A673 (cell line): ENCODE results near the gene PGAM1. TPM values are rescaled to one million over a fixed set of nuclear protein-coding genes. Genes with fewer than 3 reads are reported as not detected.
"Not testable (repeated sequence)": the region's sequence is repeated elsewhere in the genome, so short reads cannot be mapped to it uniquely, and the experiment has no call there.

ENCODE experiments used
- BruUV-seq: library from RNA; stranded (reverse); fragments of 400-500 nt; replicated peaks from 2 replicates; lab custom pipeline; 2021; lab: Mats Ljungman, UMichigan
- CTCF ChIA-PET: fragments of 300-600 bp; sonication (Branson Sonifier 250); formaldehyde crosslinking; loops from one replicate; lab custom pipeline; 2022; ENCODE audit warnings: antibody characterized with exemption; lab: Charles Lee
- POLR2A ChIA-PET: fragments of 300-600 bp; sonication (Branson Sonifier 250); formaldehyde crosslinking; loops from one replicate; lab custom pipeline; 2022; ENCODE audit warnings: antibody characterized with exemption; ENCODE audit not compliant: low non-redundant PET; lab: Charles Lee
- DNase-seq: peaks from one replicate; pipeline ENCODE4 v3.0.0-alpha.2; 2015; ENCODE audit warnings: low spot score
- H3K27ac ChIP-seq: fragments of 200-600 bp; sonication (generic); 2 replicates; pipeline ENCODE4 v1.5.1; 2016; ENCODE audit warnings: mixed run types, low read depth, mild to moderate bottlenecking, mixed read lengths, antibody characterized with exemption, low read length; ENCODE audit not compliant: poor library complexity, severe bottlenecking
- H3K27me3 ChIP-seq: fragments of 200-600 bp; sonication (generic); replicated peaks from 2 replicates; pipeline ENCODE4 v1.6.1; 2017; ENCODE audit warnings: mixed run types, low read depth, mild to moderate bottlenecking, mixed read lengths, antibody characterized with exemption, low read length; ENCODE audit not compliant: insufficient read depth, poor library complexity
- H3K36me3 ChIP-seq: fragments of 200-600 bp; sonication (generic); 2 replicates; pipeline ENCODE4 v1.6.1; 2016; ENCODE audit warnings: mixed run types, mild to moderate bottlenecking, mixed read lengths, antibody characterized with exemption, low read length; ENCODE audit not compliant: insufficient read depth, poor library complexity, severe bottlenecking
- H3K4me1 ChIP-seq: fragments of 200-600 bp; sonication (generic); 2 replicates; pipeline ENCODE4 v1.6.1; 2017; ENCODE audit warnings: mixed run types, mild to moderate bottlenecking, mixed read lengths, antibody characterized with exemption, low read length; ENCODE audit not compliant: insufficient read depth, poor library complexity, severe bottlenecking
- H3K4me3 ChIP-seq: fragments of 200-600 bp; sonication (generic); 2 replicates; pipeline ENCODE4 v1.5.1; 2016; ENCODE audit warnings: low read depth, mixed run types, mild to moderate bottlenecking, mixed read lengths, low read length; ENCODE audit not compliant: poor library complexity, severe bottlenecking
- H3K9me3 ChIP-seq: fragments of 200-600 bp; sonication (generic); 2 replicates; pipeline ENCODE4 v1.6.1; 2016; ENCODE audit warnings: mixed run types, low read depth, mild to moderate bottlenecking, mixed read lengths, antibody characterized with exemption, low read length; ENCODE audit not compliant: poor library complexity, severe bottlenecking
- CTCF ChIP-seq: fragments of 300-800, 200-600 bp; sonication (generic); conservative IDR thresholded peaks from 2 replicates; pipeline ENCODE4 v1.5.1; 2017; ENCODE audit warnings: low read depth, mild to moderate bottlenecking, antibody characterized with exemption, low read length, moderate library complexity, mixed read lengths
- EZH2 ChIP-seq: fragments of 200-600 bp; sonication (generic); IDR thresholded peaks from 2 replicates; pipeline ENCODE4 v1.6.1; 2017; ENCODE audit warnings: borderline replicate concordance, low read depth, mild to moderate bottlenecking, mixed read lengths, antibody characterized with exemption, low read length; ENCODE audit not compliant: poor library complexity, severe bottlenecking
- intact Hi-C: fragments of 100-400 bp; cut with micrococcal nuclease; formaldehyde crosslinking; loops from one replicate; pipeline ENCODE4 v1.10.0; 2022; ENCODE audit not compliant: unreplicated experiment
- total RNA-seq: library from RNA; stranded (reverse); gene quantifications from 2 replicates; pipeline ENCODE4 v1.2.3, GENCODE V29; 2021

The PGAM1 gene
- total RNA-seq, 1 experiment from 2014 or later: 668 TPM

- TF ChIP-seq CTCF (no peak), EZH2 (no peak)
- Histone ChIP-seq H3K27me3 (no peaks in the 10 kb centered on the region), H3K4me3 (no peak overlapping the region), H3K27ac (no peak overlapping the region), H3K36me3 (peaks cover 65% of the 10 kb centered on the region), H3K4me1 (no peaks in the 10 kb centered on the region), H3K9me3 (no peaks in the 10 kb centered on the region)
- ChIA-PET CTCF (no interaction called here), POLR2A (no interaction called here)
- no TSS peak for BruUV-seq
- intact Hi-C loops: no loop called here
- DNase-seq: no peak
These were observed 50.1 kb downstream of the PGAM1 start for GRCh38 chr10:97475936-97476594.

GRCh38 chr10:97479410-97479809, 53.4 kb downstream of the PGAM1 start:
- POLR2A ChIA-PET, H3K4me3 ChIP-seq, DNase-seq, BruUV-seq, H3K27me3 ChIP-seq, H3K4me1 ChIP-seq, intact Hi-C loops, H3K27ac ChIP-seq, H3K9me3 ChIP-seq: not testable (repeated sequence)
- H3K36me3 ChIP-seq: peaks cover 55% of the 10 kb centered on the region
- CTCF ChIA-PET: interaction anchor here (0.7 kb wide), 1 partner anchor 22 kb away, joined by 3 read pairs; no protein-coding TSS in a partner anchor

DNA sequence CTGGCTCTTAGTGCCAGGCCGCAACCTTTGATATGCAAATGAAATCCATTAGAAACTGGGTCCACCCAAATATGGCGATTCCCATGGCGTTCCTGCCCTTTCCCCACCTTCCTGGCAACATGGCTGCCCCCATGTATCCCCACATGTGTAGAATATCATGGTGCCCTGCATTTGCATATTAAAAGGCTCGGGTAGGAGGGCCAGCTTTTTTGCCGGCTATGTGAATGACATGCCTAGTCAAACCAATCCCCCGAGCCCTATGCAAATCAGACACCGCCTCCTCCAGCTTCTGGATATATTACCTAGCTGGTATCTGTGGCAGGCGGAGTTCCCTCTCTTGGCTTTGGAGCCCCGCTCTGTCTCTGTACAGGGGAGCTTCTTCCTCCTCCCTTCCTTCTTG, 53.9 kb downstream of the PGAM1 start:
- H3K36me3 ChIP-seq: peaks cover 50% of the 10 kb centered on the region
- H3K4me3 ChIP-seq: no peak overlapping the region
- peak; percentile 90 for DNase-seq

More for the DNA sequence above, 53.9 kb downstream of the PGAM1 start:
- intact Hi-C loops: no loop called here
- H3K4me1 ChIP-seq: no peaks in the 10 kb centered on the region
- H3K9me3 ChIP-seq: no peaks in the 10 kb centered on the region
- POLR2A ChIA-PET: no interaction called here
- CTCF ChIA-PET: interaction anchor here (0.7 kb wide), 1 partner anchor 23 kb away, joined by 3 read pairs; no protein-coding TSS in a partner anchor
- no peaks in the 10 kb centered on the region for H3K27me3 ChIP-seq
- no TSS peak for BruUV-seq
- no peak for TF ChIP-seq CTCF
- no peak for TF ChIP-seq EZH2
- no peak overlapping the region for H3K27ac ChIP-seq
